Measurements from ENCODE around the gene USP16.

The USP16 gene

GRCh38 chr21:29077651-29078090 is 53.2 kb downstream of the USP16 start:
- DNase-seq = no peak
- in situ Hi-C loops (cut with MboI; ENCODE audit: low pct_unique_long_range_greater_than_20kb, low sequenced_read_pairs) = loop anchor here (25.0 kb wide), 1 partner anchor 785 kb away; no protein-coding TSS in a partner anchor

- peak; percentile 90 for DNase-seq
- in situ Hi-C loops (cut with MboI; ENCODE audit: low pct_unique_long_range_greater_than_20kb, low sequenced_read_pairs) = loop anchor here (25.0 kb wide), 1 partner anchor 783 kb away; no protein-coding TSS in a partner anchor
These were observed 54.6 kb downstream of the USP16 start for GRCh38 chr21:29078869-29079767.

GRCh38 chr21:29080454-29080941 is 56.0 kb downstream of the USP16 start:
- DNase-seq = peak; percentile 39
- in situ Hi-C loops (cut with MboI; ENCODE audit: low pct_unique_long_range_greater_than_20kb, low sequenced_read_pairs) = loop anchor here (25.0 kb wide), 1 partner anchor 782 kb away; no protein-coding TSS in a partner anchor

GRCh38 chr21:29082046-29082815 is 57.8 kb downstream of the USP16 start:
- no peak for DNase-seq
- in situ Hi-C loops (cut with MboI; ENCODE audit: low pct_unique_long_range_greater_than_20kb, low sequenced_read_pairs) = loop anchor here (25.0 kb wide), 1 partner anchor 780 kb away; no protein-coding TSS in a partner anchor

GRCh38 chr21:29083306-29083705 is 58.8 kb downstream of the USP16 start:
- in situ Hi-C loops (cut with MboI; ENCODE audit: low pct_unique_long_range_greater_than_20kb, low sequenced_read_pairs) = loop anchor here (25.0 kb wide), 1 partner anchor 779 kb away; no protein-coding TSS in a partner anchor
- DNase-seq = no peak

GRCh38 chr21:29084372-29084771 is 59.9 kb downstream of the USP16 start:
- DNase-seq = no peak
- in situ Hi-C loops (cut with MboI; ENCODE audit: low pct_unique_long_range_greater_than_20kb, low sequenced_read_pairs) = loop anchor here (25.0 kb wide), 1 partner anchor 778 kb away; no protein-coding TSS in a partner anchor

- no peak for DNase-seq
- in situ Hi-C loops (cut with MboI; ENCODE audit: low pct_unique_long_range_greater_than_20kb, low sequenced_read_pairs) = loop anchor here (25.0 kb wide), 1 partner anchor 777 kb away; no protein-coding TSS in a partner anchor
These were observed 60.8 kb downstream of the USP16 start for GRCh38 chr21:29085106-29085752.

- DNase-seq = no peak
- in situ Hi-C loops (cut with MboI; ENCODE audit: low pct_unique_long_range_greater_than_20kb, low sequenced_read_pairs) = loop anchor here (10.0 to 25.0 kb wide), 2 partner anchors 284 to 771 kb away; no protein-coding TSS in a partner anchor
These were observed 66.6 kb downstream of the USP16 start for GRCh38 chr21:29091033-29091432.

GRCh38 chr21:29092102-29092959 is 67.9 kb downstream of the USP16 start:
- in situ Hi-C loops (cut with MboI; ENCODE audit: low pct_unique_long_range_greater_than_20kb, low sequenced_read_pairs) = loop anchor here (10.0 to 25.0 kb wide), 2 partner anchors 282 to 770 kb away; no protein-coding TSS in a partner anchor
- no peak for DNase-seq

- in situ Hi-C loops (cut with MboI; ENCODE audit: low pct_unique_long_range_greater_than_20kb, low sequenced_read_pairs) = loop anchor here (10.0 to 25.0 kb wide), 2 partner anchors 278 to 766 kb away; no protein-coding TSS in a partner anchor
- DNase-seq = no peak
These were observed 71.9 kb downstream of the USP16 start for GRCh38 chr21:29096218-29097015.

- no peak for DNase-seq
- in situ Hi-C loops (cut with MboI; ENCODE audit: low pct_unique_long_range_greater_than_20kb, low sequenced_read_pairs) = loop anchor here (10.0 to 25.0 kb wide), 2 partner anchors 277 to 764 kb away; no protein-coding TSS in a partner anchor
These were observed 73.7 kb downstream of the USP16 start for GRCh38 chr21:29098156-29098555.

- no peak for DNase-seq
- in situ Hi-C loops (cut with MboI; ENCODE audit: low pct_unique_long_range_greater_than_20kb, low sequenced_read_pairs) = no loop called here
These were observed 78.4 kb downstream of the USP16 start for GRCh38 chr21:29102791-29103257.
